Neural crest cell (in vitro differentiated cells): ENCODE measurements around the gene MAGI2. TPM values are rescaled to one million over a fixed set of nuclear protein-coding genes. Genes with fewer than 3 reads are reported as not detected.

Source experiments
- DNase-seq: peaks from one replicate; pipeline ENCODE4 v3.0.0; 2021; ENCODE audit warnings: low read depth, mixed read lengths, low spot score
- H3K27ac Mint-ChIP-seq: one replicate; pipeline ENCODE4 v1.8.0; 2021; ENCODE audit warnings: mild to moderate bottlenecking, mixed read lengths; ENCODE audit not compliant: unreplicated experiment
- H3K27me3 Mint-ChIP-seq: 2 replicates; pipeline ENCODE4 v1.8.0; 2021; ENCODE audit warnings: low read depth, mild to moderate bottlenecking, mixed read lengths
- H3K36me3 Mint-ChIP-seq: 2 replicates; pipeline ENCODE4 v1.8.0; 2021; ENCODE audit warnings: low read depth, mild to moderate bottlenecking, mixed read lengths
- H3K4me1 Mint-ChIP-seq: 2 replicates; pipeline ENCODE4 v1.8.0; 2021; ENCODE audit warnings: mixed read lengths
- H3K4me3 Mint-ChIP-seq: one replicate; pipeline ENCODE4 v1.8.0; 2021; ENCODE audit warnings: mild to moderate bottlenecking, mixed read lengths
- H3K9me3 Mint-ChIP-seq: 2 replicates; pipeline ENCODE4 v1.8.0; 2021; ENCODE audit warnings: mixed read lengths
- CTCF ChIP-seq: fragments of 200-600 bp; sonication (generic); conservative IDR thresholded peaks from 2 replicates; pipeline ENCODE4 v1.5.0; 2021; ENCODE audit warnings: antibody characterized with exemption, mild to moderate bottlenecking
- total RNA-seq: library from RNA; stranded (reverse); gene quantifications from 2 replicates; pipeline ENCODE4 v1.2.1, GENCODE V29; 2021

Gene MAGI2
- total RNA-seq, 1 donor from 2014 or later, result 10.0 TPM

- no peaks in the 10 kb centered on the region for H3K36me3 Mint-ChIP-seq
- no peak for TF ChIP-seq CTCF
- DNase-seq, result no peak
- H3K4me3 Mint-ChIP-seq, result no peak overlapping the region
- H3K27ac Mint-ChIP-seq, result no peak overlapping the region
- H3K9me3 Mint-ChIP-seq, result peaks cover 2% of the 10 kb centered on the region
- no peaks in the 10 kb centered on the region for H3K4me1 Mint-ChIP-seq
- no peaks in the 10 kb centered on the region for H3K27me3 Mint-ChIP-seq
These were observed 1353.6 kb downstream of the MAGI2 start for GRCh38 chr7:78099715-78100394.

- H3K4me3 Mint-ChIP-seq, result no peak overlapping the region
- H3K27me3 Mint-ChIP-seq, result no peaks in the 10 kb centered on the region
- H3K4me1 Mint-ChIP-seq, result no peaks in the 10 kb centered on the region
- H3K27ac Mint-ChIP-seq, result no peak overlapping the region
- no peaks in the 10 kb centered on the region for H3K36me3 Mint-ChIP-seq
- DNase-seq, result no peak
- no peaks in the 10 kb centered on the region for H3K9me3 Mint-ChIP-seq
- no peak for TF ChIP-seq CTCF
These were observed 1357.9 kb downstream of the MAGI2 start for GRCh38 chr7:78095549-78095948.

GRCh38 chr7:78092331-78092730, 1361.1 kb downstream of the MAGI2 start:
- no peak for TF ChIP-seq CTCF
- no peak overlapping the region for H3K4me3 Mint-ChIP-seq
- H3K27me3 Mint-ChIP-seq, result no peaks in the 10 kb centered on the region
- H3K9me3 Mint-ChIP-seq, result no peaks in the 10 kb centered on the region
- H3K27ac Mint-ChIP-seq, result no peak overlapping the region
- H3K4me1 Mint-ChIP-seq, result no peaks in the 10 kb centered on the region
- no peak for DNase-seq
- H3K36me3 Mint-ChIP-seq, result no peaks in the 10 kb centered on the region

GRCh38 chr7:78090616-78091015, 1362.9 kb downstream of the MAGI2 start:
- DNase-seq, result no peak
- Mint-ChIP-seq H3K4me1 (no peaks in the 10 kb centered on the region), H3K36me3 (no peaks in the 10 kb centered on the region), H3K27me3 (no peaks in the 10 kb centered on the region), H3K27ac (no peak overlapping the region), H3K4me3 (no peak overlapping the region), H3K9me3 (no peaks in the 10 kb centered on the region)
- no peak for TF ChIP-seq CTCF

GRCh38 chr7:78083476-78084120, 1369.9 kb downstream of the MAGI2 start:
- no peak overlapping the region for H3K27ac Mint-ChIP-seq

More at GRCh38 chr7:78083476-78084120, 1369.9 kb downstream of the MAGI2 start:
- H3K9me3 Mint-ChIP-seq, result no peaks in the 10 kb centered on the region
- no peak overlapping the region for H3K4me3 Mint-ChIP-seq
- no peaks in the 10 kb centered on the region for H3K36me3 Mint-ChIP-seq
- DNase-seq, result no peak
- no peaks in the 10 kb centered on the region for H3K4me1 Mint-ChIP-seq
- no peak for TF ChIP-seq CTCF
- no peaks in the 10 kb centered on the region for H3K27me3 Mint-ChIP-seq
